Measurements from ENCODE around the gene IRF2BP1.

Gene IRF2BP1

DNA sequence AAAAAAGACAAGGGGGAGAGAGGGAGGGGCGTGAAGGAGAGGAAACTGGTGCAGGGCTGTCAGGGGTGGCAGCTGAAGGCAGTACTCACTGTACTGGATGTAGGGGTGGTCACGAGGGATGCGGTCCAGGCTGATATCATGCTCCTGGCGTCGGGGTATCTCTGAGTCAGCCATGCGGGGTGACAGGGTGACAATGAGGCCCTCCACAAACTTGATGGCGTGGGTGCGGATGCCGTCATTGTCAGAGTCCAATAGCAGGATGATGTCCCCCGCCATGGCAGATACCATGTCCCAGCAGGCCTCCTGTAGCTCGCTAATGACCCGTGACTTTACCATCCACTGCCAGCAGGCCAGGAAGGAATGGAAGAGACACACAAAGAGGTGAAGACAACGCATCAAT, 38.3 kb downstream of the IRF2BP1 start:
- no peak for TF ChIP-seq FOXP2 (optimal IDR thresholded peaks at IDR 0.05; ENCODE audit: borderline replicate concordance, extremely low read depth, extremely low read length, insufficient read depth)
- no peak for TF ChIP-seq TAF1 (IDR thresholded peaks at IDR 0.05; ENCODE audit: borderline replicate concordance, insufficient read depth, low read length)
- TF ChIP-seq SIN3A (IDR thresholded peaks at IDR 0.05; ENCODE audit: borderline replicate concordance, insufficient read depth, low read length), result no peak
- TF ChIP-seq, protein P1, sequence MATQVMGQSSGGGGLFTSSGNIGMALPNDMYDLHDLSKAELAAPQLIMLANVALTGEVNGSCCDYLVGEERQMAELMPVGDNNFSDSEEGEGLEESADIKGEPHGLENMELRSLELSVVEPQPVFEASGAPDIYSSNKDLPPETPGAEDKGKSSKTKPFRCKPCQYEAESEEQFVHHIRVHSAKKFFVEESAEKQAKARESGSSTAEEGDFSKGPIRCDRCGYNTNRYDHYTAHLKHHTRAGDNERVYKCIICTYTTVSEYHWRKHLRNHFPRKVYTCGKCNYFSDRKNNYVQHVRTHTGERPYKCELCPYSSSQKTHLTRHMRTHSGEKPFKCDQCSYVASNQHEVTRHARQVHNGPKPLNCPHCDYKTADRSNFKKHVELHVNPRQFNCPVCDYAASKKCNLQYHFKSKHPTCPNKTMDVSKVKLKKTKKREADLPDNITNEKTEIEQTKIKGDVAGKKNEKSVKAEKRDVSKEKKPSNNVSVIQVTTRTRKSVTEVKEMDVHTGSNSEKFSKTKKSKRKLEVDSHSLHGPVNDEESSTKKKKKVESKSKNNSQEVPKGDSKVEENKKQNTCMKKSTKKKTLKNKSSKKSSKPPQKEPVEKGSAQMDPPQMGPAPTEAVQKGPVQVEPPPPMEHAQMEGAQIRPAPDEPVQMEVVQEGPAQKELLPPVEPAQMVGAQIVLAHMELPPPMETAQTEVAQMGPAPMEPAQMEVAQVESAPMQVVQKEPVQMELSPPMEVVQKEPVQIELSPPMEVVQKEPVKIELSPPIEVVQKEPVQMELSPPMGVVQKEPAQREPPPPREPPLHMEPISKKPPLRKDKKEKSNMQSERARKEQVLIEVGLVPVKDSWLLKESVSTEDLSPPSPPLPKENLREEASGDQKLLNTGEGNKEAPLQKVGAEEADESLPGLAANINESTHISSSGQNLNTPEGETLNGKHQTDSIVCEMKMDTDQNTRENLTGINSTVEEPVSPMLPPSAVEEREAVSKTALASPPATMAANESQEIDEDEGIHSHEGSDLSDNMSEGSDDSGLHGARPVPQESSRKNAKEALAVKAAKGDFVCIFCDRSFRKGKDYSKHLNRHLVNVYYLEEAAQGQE (IDR thresholded peaks at IDR 0.05; ENCODE audit: insufficient read depth in 1 of 2, low read depth in 2 of 2, low read length in 2 of 2), result no peak
- TF ChIP-seq POLR2AphosphoS5 (IDR thresholded peaks at IDR 0.05; ENCODE audit: low read depth, low read length), result no peak

DNA sequence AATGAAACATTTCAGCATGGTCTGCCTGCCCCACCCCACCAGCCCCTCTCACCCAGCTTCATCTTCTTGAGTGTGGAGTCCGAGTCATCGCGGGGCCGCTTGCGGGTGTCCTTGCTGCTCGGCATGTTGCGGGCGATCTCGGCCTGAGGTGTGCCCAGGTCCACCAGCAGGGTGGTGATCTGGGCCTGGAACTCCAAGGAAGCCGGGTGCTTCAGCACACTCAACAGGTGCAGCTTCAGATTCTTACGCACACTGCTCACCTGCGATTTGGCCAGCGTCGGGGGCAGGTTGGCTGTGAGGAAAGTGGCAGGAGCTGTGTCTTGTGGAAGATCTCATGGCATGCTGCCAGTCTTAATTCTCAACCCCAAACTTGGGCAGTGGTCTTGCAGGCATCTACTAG, 43.7 kb downstream of the IRF2BP1 start:
- no peak for TF ChIP-seq SIN3A (IDR thresholded peaks at IDR 0.05; ENCODE audit: borderline replicate concordance, insufficient read depth, low read length)
- TF ChIP-seq TAF1 (IDR thresholded peaks at IDR 0.05; ENCODE audit: borderline replicate concordance, insufficient read depth, low read length), result no peak
- no peak for TF ChIP-seq POLR2AphosphoS5 (IDR thresholded peaks at IDR 0.05; ENCODE audit: low read depth, low read length)
- TF ChIP-seq FOXP2 (optimal IDR thresholded peaks at IDR 0.05; ENCODE audit: borderline replicate concordance, extremely low read depth, extremely low read length, insufficient read depth), result no peak
- TF ChIP-seq, protein P1 (IDR thresholded peaks at IDR 0.05; ENCODE audit: insufficient read depth in 1 of 2, low read depth in 2 of 2, low read length in 2 of 2), result no peak

DNA sequence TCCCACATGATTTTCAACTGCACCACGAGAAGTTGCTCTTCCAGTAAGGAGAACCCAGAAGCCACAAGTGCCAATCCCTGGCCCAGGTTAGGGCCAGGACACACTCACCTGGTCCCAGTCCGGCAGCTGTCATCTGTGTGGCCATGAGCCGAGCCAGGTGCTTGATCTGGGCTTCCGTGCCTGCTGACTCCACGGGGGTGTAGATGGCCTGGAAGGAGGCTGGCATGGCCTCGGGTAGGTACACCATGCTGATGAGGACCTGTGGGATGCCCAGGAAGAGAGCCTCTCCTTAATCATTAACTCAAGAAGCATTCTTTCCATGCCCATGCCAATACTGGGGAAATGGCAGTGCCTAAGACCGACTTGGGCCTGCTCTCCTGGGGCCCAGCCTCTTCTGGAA, 51.0 kb downstream of the IRF2BP1 start:
- TF ChIP-seq, protein P1 (IDR thresholded peaks at IDR 0.05; ENCODE audit: insufficient read depth in 1 of 2, low read depth in 2 of 2, low read length in 2 of 2), result no peak
- TF ChIP-seq POLR2AphosphoS5 (IDR thresholded peaks at IDR 0.05; ENCODE audit: low read depth, low read length), result no peak
- TF ChIP-seq SIN3A (IDR thresholded peaks at IDR 0.05; ENCODE audit: borderline replicate concordance, insufficient read depth, low read length), result no peak
- TF ChIP-seq FOXP2 (optimal IDR thresholded peaks at IDR 0.05; ENCODE audit: borderline replicate concordance, extremely low read depth, extremely low read length, insufficient read depth), result no peak
- no peak for TF ChIP-seq TAF1 (IDR thresholded peaks at IDR 0.05; ENCODE audit: borderline replicate concordance, insufficient read depth, low read length)
